KMS-11 (cell line): ENCODE measurements around the gene NAV2.

ENCODE experiments used
- H2AFZ ChIP-seq: fragments of 200-600 bp; sonication (generic); 2 replicates; pipeline ENCODE4 v1.6.1; 2016; ENCODE audit warnings: antibody characterized with exemption, mixed run types, low read depth
- H3K27ac ChIP-seq: fragments of 200-600 bp; sonication (generic); 2 replicates; pipeline ENCODE4 v1.6.1; 2016; ENCODE audit warnings: mild to moderate bottlenecking, mixed run types
- H3K27me3 ChIP-seq: fragments of 200-600 bp; sonication (generic); 2 replicates; pipeline ENCODE4 v1.6.1; 2017; ENCODE audit warnings: mild to moderate bottlenecking, low read depth, mixed run types, moderate library complexity; ENCODE audit not compliant: insufficient read depth
- H3K36me3 ChIP-seq: fragments of 200-600 bp; sonication (generic); 2 replicates; pipeline ENCODE4 v1.6.1; 2017; ENCODE audit warnings: mild to moderate bottlenecking, mixed run types; ENCODE audit not compliant: insufficient read depth
- H3K4me1 ChIP-seq: fragments of 200-600 bp; sonication (generic); 2 replicates; pipeline ENCODE4 v1.6.1; 2016; ENCODE audit warnings: mild to moderate bottlenecking, low read depth, mixed run types; ENCODE audit not compliant: poor library complexity, severe bottlenecking
- H3K4me2 ChIP-seq: fragments of 200-600 bp; sonication (generic); 2 replicates; pipeline ENCODE4 v1.7.0; 2016; ENCODE audit warnings: mild to moderate bottlenecking, mixed run types
- H3K4me3 ChIP-seq: fragments of 200-600 bp; sonication (generic); IDR thresholded peaks from 2 replicates; pipeline ENCODE4 v1.6.1; 2017; ENCODE audit warnings: low read depth, low read length, mixed read lengths; ENCODE audit not compliant: insufficient read depth
- H3K79me2 ChIP-seq: fragments of 200-600 bp; sonication (generic); 2 replicates; pipeline ENCODE4 v1.6.1; 2016; ENCODE audit warnings: low read depth, mixed run types; ENCODE audit not compliant: insufficient read depth
- H3K9ac ChIP-seq: fragments of 200-600 bp; sonication (generic); 2 replicates; pipeline ENCODE4 v1.6.1; 2016; ENCODE audit warnings: mild to moderate bottlenecking, mixed run types
- H4K20me1 ChIP-seq: fragments of 200-600 bp; sonication (generic); 2 replicates; pipeline ENCODE4 v1.6.1; 2016; ENCODE audit warnings: mild to moderate bottlenecking, mixed run types; ENCODE audit not compliant: insufficient read depth
- CTCF ChIP-seq: fragments of 200-600 bp; sonication (generic); conservative IDR thresholded peaks from 2 replicates; pipeline ENCODE4 v1.6.1; 2017; ENCODE audit warnings: low read depth, mild to moderate bottlenecking, antibody characterized with exemption, low read length, moderate library complexity, mixed read lengths

NAV2 gene

GRCh38 chr11:19818619-19819018 is 106.0 kb downstream of the NAV2 start:
- Histone ChIP-seq H3K79me2 (no peaks in the 10 kb centered on the region), H3K4me1 (no peaks in the 10 kb centered on the region), H3K27me3 (no peaks in the 10 kb centered on the region), H3K27ac (no peak overlapping the region), H3K4me3 (no peak overlapping the region), H3K4me2 (no peak overlapping the region), H3K9ac (no peak overlapping the region), H2AFZ (no peak overlapping the region), H4K20me1 (no peaks in the 10 kb centered on the region), H3K36me3 (no peaks in the 10 kb centered on the region)
- TF ChIP-seq CTCF: no peak

- H4K20me1 ChIP-seq: no peaks in the 10 kb centered on the region
- no peak for TF ChIP-seq CTCF
Measured at GRCh38 chr11:19819148-19819547, 106.5 kb downstream of the NAV2 start.

DNA sequence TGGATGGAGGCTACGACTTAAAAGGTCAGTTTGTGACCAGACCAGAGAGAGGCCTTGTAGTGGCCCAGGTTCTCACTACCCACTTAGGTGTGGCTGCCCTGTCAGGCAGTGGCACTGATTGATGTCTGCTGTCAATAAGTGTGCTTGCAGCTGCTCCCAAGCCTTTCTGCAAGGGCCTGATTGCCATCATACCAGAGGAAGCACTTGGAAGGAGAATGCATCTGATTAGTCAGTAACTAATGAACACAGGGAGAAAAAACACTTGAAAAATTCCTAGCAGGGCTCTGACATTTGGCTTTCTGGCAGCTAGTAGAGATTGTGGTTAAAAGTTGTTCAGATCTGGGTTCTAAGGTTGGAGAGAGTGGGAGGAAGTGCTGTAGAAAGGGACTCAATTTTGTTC is 107.5 kb downstream of the NAV2 start:
- H3K36me3 ChIP-seq: no peaks in the 10 kb centered on the region
- no peak for TF ChIP-seq CTCF
- H3K79me2 ChIP-seq: no peaks in the 10 kb centered on the region
- H2AFZ ChIP-seq: no peak overlapping the region
- no peak overlapping the region for H3K4me2 ChIP-seq
- H3K27me3 ChIP-seq: no peaks in the 10 kb centered on the region
- no peak overlapping the region for H3K4me3 ChIP-seq
- H4K20me1 ChIP-seq: no peaks in the 10 kb centered on the region
- H3K27ac ChIP-seq: no peak overlapping the region
- H3K9ac ChIP-seq: no peak overlapping the region
- no peaks in the 10 kb centered on the region for H3K4me1 ChIP-seq

More at GRCh38 chr11:19819148-19819547, 106.5 kb downstream of the NAV2 start:
- no peaks in the 10 kb centered on the region for H3K79me2 ChIP-seq
- no peaks in the 10 kb centered on the region for H3K36me3 ChIP-seq
- no peak overlapping the region for H3K4me2 ChIP-seq
- no peaks in the 10 kb centered on the region for H3K27me3 ChIP-seq
- H2AFZ ChIP-seq: no peak overlapping the region
- H3K9ac ChIP-seq: no peak overlapping the region
- H3K4me1 ChIP-seq: no peaks in the 10 kb centered on the region
- H3K27ac ChIP-seq: no peak overlapping the region
- no peak overlapping the region for H3K4me3 ChIP-seq

GRCh38 chr11:19821412-19821875 is 108.8 kb downstream of the NAV2 start:
- H2AFZ ChIP-seq: no peak overlapping the region
- H4K20me1 ChIP-seq: no peaks in the 10 kb centered on the region
- TF ChIP-seq CTCF: no peak
- no peak overlapping the region for H3K9ac ChIP-seq
- no peaks in the 10 kb centered on the region for H3K4me1 ChIP-seq
- no peak overlapping the region for H3K27ac ChIP-seq
- no peaks in the 10 kb centered on the region for H3K79me2 ChIP-seq
- no peaks in the 10 kb centered on the region for H3K27me3 ChIP-seq
- no peak overlapping the region for H3K4me3 ChIP-seq
- H3K36me3 ChIP-seq: no peaks in the 10 kb centered on the region
- no peak overlapping the region for H3K4me2 ChIP-seq
